GM12865 (cell line): ENCODE data around the gene ANAPC7.

Experiments
- DNase-seq: peaks from one replicate; pipeline ENCODE4 v3.0.0; 2010; ENCODE audit warnings: low read depth
- H3K4me3 ChIP-seq: 2 replicates; pipeline ENCODE4 v1.5.1; 2011; ENCODE audit warnings: mild to moderate bottlenecking, low read depth, low read length, control low read depth
- TF ChIP-seq, protein P1 (sequence below): IDR thresholded peaks from 2 replicates; pipeline ENCODE4 v1.5.1; 2011; ENCODE audit warnings: low read length, control low read depth, low read depth, inconsistent platforms; ENCODE audit not compliant: insufficient read depth; ENCODE audit errors: missing control alignments

ANAPC7 gene

DNA sequence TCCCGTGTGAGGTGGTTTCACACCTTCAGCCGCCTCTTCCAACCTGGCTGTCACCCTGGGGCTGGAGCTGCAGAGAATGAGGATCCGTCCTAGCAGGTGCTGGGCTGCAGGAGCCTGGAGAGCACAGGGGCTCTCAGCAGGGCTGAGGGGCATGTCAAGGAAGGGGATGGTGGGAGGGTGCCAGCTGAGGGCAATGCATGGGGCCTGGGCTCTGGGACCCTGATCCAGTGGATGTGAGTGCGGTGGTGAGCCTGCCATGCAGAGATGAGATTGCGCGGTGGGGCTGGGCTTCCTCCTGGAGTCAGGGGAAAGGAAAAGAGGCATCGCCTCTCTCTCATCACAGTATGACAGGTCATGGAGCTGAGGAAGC lies 31.5 kb downstream of the ANAPC7 start:
- no peak overlapping the region for H3K4me3 ChIP-seq
- TF ChIP-seq, protein P1, sequence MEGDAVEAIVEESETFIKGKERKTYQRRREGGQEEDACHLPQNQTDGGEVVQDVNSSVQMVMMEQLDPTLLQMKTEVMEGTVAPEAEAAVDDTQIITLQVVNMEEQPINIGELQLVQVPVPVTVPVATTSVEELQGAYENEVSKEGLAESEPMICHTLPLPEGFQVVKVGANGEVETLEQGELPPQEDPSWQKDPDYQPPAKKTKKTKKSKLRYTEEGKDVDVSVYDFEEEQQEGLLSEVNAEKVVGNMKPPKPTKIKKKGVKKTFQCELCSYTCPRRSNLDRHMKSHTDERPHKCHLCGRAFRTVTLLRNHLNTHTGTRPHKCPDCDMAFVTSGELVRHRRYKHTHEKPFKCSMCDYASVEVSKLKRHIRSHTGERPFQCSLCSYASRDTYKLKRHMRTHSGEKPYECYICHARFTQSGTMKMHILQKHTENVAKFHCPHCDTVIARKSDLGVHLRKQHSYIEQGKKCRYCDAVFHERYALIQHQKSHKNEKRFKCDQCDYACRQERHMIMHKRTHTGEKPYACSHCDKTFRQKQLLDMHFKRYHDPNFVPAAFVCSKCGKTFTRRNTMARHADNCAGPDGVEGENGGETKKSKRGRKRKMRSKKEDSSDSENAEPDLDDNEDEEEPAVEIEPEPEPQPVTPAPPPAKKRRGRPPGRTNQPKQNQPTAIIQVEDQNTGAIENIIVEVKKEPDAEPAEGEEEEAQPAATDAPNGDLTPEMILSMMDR, result no peak
- DNase-seq, result no peak

DNA sequence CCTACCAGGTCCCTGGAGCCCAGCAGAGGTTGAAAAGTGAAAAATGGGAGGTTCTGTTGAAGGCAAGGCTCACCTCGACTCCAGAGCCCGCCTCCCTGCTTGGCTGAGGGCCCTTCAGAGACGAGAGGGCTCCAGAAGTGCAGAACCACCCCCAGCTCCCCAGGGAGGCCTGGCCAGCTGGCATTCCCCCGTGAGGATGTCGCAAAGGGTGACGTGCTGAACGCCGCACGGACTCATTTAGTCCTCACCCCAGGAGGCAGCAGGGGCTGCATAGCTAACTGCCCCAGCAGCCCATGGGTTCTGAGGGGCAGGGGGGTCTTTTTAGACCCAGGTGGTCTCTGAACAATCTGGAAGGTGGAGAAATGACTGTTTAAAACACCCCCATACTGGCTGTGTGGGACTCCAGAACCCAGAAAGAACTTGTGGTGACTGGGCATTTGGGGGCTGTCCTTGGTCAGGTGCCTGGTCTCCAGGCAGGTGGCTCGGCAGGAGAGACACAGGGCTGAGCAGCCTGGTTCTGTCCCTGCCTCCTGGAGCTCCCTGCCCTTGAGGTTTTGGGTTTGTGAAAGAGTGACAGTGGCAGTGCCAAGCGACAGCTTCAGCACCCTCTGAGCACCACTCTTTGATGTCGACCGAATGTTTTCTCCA lies 32.0 kb downstream of the ANAPC7 start:
- peak; percentile 74 for DNase-seq
- no peak overlapping the region; the same call in 1 of the 2 replicates for H3K4me3 ChIP-seq
- TF ChIP-seq, protein P1, result no peak

DNA sequence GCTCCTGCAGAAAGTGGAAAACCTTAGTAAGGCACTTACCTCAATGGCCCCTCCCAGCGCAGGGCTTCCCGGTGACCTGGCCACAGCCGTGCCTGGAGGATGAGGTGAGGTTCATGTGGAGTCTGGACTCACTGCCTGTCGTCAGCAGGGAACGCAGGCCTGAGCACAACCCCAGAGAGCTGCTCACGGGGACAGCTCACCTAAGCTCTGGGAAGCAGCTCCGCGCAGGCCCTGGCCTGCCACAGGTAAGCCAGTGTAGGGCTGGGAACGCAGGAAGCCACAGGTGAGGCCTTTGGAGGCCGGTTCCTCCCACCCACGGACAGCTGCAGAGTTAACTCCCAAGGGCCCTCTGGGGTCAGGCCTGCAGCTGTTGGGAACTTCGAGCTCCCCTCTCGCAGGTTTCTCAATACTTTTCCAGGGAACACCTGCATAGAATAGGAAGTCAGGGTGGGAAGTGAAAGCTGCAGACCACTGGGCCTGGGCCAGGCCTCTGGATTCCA lies 32.7 kb downstream of the ANAPC7 start:
- H3K4me3 ChIP-seq, result peak overlapping the region; percentile 5
- TF ChIP-seq, protein P1, result no peak
- no peak for DNase-seq

DNA sequence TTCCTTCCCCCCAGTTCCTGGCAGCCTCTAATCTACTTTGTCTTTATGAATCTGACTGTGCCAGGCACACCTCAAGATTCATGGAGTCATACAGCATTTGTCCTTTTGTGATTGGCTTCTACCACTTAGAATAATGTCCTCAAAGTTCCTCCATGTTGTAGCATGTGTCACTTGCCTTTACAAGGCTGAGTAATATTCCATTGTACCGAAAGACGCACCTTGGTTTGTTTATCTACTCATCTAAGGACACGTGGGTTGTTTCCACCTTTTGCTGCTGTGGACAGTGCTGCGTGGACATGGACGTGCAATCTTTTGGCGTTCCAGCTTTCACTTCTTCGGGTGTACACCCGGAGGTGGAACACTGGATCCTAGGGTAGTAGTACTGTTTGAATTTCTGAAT lies 33.5 kb downstream of the ANAPC7 start:
- TF ChIP-seq, protein P1, result no peak
- DNase-seq, result no peak
- no peak overlapping the region for H3K4me3 ChIP-seq

DNA sequence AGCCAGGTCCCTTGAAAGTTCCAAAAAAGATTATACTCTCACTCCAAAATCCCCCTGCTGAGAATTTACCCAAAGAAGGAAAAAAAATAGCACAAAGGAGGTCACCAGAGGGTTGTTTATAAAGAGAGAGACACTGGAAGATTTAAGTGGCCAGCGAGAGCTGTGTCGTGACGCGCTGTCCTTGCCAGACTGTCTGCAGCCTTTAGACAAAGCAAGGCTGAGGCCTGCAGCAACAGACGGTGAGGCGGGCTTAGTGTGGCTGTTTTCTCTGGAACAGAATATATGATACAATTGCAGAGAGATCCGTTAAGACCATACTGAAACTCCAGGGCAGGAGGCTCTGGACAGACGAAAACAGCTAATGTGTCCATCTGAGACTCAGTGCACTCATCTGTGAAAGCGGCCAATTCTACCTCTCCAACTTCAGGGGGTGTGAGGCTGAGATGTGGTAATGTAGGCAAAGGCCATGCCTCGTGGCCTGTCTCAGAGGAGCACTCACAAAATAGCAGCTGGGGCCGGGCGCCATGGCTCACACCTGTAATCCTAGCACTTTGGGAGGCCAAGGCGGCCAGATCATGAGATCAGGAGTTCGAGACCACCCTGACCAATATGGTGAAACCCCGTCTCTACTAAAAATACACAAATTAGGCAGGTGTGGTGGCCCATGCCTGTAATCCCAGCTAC lies 36.2 kb downstream of the ANAPC7 start:
- H3K4me3 ChIP-seq, result no peak overlapping the region
- TF ChIP-seq, protein P1, result no peak
- DNase-seq, result no peak

DNA sequence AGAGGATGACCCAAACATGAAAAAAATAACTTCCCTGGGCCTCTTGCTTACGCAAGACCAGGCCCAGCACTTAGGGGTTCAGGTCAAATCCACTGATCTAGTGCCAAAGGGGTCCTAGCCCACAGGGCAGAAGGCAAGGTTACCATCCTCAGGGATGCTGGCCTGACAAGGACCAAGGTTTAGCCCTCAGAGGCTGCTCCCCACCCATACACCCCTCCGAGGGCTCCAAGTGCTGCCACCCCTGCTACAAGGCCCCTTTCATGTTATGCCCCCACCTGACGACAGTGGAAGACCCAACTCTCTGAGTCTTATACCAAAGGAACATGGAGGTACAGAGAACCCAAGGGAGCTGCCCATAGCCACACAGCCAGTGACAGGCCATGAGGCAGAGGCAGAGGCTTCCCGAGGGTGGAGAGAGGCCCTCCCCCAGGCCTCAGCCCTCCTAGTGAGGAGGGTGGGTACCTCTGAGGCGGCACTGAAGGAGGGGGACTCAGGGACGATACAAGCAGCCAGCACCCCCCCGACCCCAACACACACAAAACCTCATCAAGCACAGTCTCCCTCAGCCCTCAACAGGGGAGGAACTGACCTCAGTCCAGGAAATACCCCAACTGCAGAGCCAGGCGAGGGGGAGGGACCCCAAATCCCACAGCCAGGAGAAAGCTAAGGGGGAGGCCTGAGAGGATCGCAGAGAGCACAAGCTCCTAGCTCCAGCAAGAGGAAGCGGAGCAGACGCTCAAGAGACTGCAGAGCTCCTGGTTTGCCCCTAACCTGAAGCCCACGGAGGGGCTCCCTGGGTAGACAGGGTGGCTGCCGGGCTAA lies 37.0 kb downstream of the ANAPC7 start:
- TF ChIP-seq, protein P1, result no peak
- DNase-seq, result no peak
- no peak overlapping the region for H3K4me3 ChIP-seq
